GM19025 (cell line): ENCODE results near the gene FKBP4.

Source experiments
- ATAC-seq: cut with Tn5 transposase; IDR thresholded peaks from one replicate; pipeline ENCODE4 v1.9.1; 2021; ENCODE audit warnings: mild to moderate bottlenecking, low read depth, moderate library complexity; ENCODE audit not compliant: unreplicated experiment

The FKBP4 gene

DNA sequence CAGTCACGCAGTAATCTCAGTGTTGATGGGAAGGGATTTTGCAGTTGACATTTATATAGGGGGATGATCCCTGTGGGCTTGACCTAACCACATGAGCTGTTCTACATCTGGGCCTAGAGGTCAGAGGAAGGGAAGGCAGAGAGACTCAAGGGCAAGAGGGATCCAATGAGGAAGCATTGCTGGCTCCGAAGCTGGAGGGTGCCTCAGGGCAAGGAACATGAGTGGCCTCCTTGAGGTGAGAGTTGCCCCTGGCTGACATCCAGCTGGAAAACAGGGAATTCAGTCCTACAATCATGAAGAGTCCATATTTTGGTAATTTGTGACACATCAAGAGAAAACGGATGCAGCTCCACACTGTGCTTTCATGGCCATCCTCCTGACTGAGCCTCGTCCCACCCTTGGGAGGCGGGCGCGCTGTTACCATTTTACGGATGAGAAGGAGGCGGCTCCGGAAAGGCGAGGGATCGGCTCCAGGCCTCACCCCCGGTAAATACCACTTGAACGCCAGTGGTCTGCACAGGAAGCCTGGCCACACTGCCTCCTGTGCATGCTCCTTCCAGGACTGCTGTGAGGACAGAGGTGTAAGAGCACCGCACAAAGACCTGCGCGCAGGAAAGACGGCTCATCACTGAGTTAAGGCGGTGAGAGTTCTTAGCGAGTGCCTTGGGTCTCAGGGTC lies 18.5 kb upstream of the FKBP4 start:
- no peak for ATAC-seq

DNA sequence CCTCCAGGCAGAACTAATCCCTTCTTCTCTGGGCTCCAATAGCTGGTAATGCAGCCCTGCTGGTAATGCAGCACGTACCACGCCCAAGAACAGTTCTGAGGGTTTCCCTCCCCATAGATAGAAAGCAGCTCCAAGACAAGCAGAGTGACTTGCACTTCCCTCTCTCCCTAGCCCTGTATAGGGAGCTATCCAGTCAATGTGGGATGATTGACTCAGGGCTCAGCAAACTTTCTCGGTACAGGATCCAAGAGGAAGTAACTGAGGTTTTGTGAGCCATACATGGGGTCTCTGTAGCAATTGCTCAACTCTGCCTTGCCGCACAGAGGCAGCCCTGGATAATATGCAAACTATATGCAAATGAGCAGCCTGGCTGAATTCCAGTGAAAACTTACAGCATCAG lies 15.5 kb upstream of the FKBP4 start:
- no peak for ATAC-seq

DNA sequence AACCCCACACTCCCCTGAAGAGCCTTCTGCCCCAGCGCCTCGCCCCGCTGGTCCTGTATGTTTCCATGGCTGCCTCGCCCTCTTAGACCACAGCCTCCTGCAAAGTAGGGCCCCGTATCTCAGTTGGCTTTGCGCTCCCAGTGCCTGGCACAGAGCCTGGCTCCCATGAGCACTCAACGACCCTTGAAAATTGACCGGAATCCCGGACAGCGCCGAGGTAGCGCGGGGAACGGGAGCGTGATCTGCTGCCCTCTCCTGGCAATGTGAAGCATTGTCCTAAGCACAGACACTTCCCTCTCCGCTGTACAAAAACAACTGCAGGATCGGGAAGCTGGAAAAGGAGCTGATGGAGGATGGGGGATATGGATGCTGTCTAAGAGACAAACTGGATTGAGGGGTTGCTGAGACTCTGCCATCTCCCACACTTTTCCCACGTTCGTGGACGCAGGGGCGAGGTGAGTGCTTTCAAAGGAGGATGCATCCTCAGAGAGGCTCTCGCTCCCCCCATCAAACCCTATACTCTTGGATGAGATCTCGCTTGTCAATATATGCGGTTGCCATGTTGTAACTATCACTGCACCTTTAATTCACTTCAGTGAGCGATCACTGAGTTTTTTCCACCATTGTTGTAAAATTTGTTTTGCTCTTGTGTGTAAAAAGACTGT lies 10.7 kb upstream of the FKBP4 start:
- ATAC-seq, result no peak

DNA sequence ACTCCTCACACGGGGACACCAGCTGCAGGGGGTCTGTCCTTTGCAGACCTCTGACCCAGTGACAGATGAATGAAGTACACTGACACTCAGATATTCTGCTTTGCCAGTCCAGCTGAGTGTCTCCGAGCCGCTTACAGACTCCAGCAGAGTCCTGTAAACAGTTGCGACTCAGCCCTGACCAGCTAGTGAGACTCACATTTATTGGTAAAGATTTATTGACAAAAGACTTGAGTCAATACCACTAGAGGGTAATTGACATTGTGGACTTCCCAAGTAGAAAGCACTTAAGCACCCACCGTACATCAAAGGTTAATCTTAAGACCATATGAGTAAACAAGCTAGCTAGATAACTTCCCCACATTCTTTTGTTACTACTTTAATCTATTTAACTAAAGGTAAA lies 9.8 kb upstream of the FKBP4 start:
- ATAC-seq, result no peak

DNA sequence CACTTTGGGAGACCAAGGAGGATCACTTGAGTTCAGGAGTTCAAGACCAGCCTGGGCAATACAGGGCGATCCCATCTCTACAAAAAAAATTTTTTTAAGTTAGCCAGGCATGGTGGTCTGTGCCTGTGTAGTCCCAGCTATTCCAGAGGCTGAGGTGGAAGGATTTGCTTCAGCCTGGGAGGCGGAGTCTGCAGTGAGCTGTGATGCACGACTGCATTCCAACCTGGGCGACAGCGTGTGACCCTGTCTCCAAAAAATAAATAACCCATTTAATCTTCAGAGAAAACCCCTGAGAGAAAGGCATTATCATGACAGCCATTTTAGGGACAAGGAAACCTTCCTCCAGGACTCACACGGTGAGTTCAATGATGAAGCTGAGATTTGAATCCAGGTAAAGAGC lies 3.7 kb upstream of the FKBP4 start:
- no peak for ATAC-seq

DNA sequence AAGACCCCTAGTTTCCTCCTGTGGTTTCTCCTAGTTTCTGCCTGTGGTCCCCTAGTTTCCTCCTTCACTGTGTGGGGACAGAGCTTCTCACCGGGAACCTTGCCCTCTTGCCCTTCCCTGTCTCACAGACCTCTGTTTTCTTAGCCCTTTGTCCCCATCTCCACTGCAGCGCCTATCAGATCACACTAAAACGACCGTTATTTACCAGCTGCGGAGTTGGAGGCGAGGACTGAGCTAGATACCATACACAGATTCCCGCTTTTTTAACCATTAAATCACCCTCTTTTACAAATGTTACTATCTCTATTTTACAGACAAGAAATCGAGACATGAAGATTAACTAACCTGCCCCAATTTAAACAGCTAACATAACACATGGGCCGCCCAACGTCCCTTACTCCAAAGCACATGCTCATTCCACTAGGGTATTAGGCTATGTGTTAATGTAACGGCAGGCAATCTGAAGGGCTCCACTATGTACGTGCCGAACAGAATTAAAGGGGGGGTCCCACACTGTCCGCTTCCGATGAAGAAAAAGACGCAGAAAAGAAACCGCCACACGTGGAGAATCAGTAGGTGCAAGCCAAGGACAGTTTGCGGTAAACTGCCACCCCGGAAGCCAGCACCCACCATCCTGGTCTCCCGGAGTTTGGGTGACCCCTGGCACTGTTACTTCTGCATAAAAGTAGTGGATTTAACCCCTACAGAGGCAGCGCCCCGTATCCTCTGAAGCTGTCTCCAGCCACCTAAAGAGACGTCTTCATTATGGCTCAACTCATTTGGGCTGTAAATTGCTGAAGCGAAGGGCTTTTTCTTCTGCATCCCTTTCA lies 1.9 kb upstream of the FKBP4 start:
- no peak for ATAC-seq

DNA sequence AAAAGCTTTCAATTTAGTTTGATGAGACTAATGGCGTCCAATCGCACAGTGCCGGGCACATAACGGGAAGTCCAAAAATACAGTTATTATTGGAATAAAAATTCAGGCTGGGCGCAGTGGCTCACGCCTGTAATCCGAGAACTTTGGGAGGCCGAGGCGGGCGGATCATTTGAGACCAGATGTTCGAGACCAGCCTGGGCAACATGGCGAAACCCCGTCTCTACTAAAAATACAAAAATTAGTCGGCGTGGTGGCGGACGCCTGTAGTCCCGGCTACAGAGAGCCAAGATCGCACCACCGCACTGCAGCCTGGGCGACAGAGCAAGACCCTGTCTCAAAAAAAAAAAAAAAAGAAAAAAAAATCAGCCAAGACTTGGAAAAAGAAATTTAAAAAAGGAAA lies 1.2 kb upstream of the FKBP4 start:
- no peak for ATAC-seq

DNA sequence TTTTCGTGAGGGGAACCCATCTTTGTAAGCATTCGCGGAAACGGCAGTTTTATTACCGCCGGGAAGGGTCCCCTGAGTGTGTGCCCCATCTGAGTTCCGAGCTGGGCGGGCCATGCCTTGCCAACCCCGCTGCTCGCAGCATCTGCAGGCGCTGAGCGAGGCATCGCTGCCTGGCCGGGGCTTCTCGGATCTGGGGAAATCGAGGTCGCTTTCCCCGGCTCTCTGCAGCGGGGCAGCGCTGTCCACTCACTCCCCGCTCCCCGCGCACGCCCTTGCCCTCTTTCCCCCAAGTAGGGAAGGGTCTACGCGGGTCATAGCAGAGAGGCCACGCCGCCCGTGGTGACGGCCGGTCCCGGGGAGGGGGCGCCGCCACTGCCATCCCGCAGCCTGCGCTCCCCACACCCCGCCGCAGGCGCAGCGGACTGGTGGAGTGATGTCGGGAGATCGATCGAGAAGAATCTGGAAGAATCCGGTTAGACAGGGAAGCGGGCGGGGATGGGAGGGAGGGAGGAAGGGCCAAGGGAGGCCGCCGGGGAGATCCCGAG lies 507 bp upstream of the FKBP4 start:
- ATAC-seq, result no peak

DNA sequence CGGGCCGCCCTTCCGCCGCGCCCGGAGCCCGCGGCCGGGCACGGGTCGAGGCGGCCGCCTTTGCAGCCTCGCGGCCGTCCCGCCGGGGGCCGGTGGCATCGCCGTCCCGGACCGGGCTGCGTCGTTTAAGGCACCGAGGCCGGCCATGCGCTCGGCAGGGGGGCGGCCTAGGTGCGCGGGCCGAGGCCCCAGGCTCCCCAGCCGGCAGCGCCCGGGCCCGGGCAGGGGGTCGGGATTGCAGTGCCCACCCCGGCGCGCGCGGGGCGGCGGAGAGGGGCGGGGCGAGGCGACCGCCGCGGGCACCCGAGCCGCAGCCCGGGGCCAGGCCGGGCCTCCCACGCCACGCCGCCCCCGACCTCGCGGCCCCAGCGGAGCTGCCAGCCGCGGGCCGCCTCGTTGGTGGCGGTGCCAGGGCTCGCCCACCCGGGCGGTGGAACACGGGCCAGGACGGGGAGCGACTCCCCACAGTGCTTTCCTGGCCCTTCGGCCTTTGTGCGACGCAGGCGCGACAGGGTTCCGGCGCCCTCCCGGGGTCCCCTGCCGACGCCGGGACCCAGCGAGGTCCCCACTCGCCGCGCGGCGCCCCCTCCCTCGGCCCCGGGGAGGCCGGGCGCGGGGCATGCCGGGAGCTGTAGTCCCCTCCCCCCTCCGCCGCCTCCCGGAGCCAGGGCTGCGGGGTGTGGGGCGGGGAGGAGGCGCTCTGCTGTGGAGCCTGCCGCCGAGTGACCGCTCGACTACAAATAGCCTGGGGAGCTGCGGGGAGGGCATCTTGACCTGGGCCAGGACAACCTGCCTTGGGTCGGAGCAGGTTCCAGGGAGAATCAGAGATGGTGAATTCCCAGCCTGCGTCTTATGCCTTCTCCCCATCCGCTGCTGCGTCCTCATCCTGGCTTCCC lies 769 bp downstream of the FKBP4 start:
- peak; percentile 70 for ATAC-seq

DNA sequence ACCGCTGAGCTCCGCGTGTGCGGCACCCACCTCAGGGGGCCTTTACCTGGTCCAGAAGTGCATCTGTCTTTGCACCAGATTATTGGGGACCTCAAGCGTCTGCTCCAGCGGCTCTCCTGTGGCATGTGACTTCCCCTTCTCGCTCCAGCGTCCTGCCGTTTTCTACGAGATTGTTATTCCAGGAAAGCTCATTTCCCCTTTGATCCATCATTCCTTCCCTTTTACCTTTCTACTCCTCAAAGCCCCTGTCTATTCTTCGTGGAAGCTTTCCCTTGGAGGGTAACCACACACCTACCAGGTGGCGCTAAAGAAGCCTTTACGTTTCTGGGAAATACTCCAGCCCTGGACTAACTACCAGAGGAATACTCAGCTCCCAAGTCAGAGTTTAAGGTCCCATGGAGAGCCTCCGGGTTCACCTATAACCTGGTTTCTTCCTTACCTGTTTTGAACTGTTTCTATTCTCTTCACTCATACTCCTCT lies 1.5 kb downstream of the FKBP4 start:
- ATAC-seq, result no peak

DNA sequence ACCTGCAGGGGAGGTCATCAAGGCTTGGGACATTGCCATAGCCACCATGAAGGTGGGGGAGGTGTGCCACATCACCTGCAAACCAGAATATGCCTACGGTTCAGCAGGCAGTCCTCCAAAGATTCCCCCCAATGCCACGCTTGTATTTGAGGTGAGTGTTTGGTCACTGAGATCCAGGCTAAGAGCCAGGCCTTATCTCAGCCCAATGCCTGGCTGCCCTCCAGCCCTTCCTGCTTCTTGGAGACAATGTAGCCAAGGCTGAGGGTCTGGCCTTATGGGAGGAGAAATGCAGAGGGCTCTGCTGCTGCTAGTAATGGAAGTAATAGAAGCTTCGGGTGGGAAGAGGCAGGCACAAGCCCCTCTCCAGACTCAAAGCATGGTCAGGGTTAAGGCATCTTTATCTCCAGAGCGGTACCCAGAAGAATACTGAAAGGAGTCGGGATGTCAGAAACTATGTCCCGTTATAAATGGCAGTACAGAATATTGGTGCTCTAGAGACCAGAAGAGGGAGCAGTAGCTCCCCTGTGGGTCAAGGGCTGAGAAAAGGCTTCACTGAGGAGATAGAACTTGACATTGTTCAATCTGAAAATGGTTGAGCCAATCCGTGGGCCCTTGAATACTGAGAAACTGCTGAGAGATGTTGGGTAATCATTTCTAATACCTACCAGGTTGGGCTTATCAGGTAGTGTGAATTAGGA lies 3.1 kb downstream of the FKBP4 start:
- ATAC-seq, result no peak

DNA sequence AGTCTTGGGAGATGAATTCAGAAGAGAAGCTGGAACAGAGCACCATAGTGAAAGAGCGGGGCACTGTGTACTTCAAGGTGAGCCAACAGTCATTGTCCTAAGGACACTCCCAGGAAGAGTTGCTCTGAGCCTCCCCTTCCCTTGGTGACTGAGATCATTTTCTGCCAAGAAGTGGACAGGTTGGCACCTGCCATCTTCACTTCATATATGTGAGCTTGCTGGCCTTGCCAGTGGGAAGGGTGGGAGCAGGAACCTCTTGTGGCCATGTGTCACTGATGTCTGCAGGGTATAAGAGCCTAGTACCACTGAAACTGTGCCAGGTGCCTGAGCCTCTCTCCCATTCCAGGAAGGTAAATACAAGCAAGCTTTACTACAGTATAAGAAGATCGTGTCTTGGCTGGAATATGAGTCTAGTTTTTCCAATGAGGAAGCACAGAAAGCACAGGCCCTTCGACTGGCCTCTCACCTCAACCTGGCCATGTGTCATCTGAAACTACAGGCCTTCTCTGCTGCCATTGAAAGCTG lies 5.3 kb downstream of the FKBP4 start:
- ATAC-seq, result no peak

DNA sequence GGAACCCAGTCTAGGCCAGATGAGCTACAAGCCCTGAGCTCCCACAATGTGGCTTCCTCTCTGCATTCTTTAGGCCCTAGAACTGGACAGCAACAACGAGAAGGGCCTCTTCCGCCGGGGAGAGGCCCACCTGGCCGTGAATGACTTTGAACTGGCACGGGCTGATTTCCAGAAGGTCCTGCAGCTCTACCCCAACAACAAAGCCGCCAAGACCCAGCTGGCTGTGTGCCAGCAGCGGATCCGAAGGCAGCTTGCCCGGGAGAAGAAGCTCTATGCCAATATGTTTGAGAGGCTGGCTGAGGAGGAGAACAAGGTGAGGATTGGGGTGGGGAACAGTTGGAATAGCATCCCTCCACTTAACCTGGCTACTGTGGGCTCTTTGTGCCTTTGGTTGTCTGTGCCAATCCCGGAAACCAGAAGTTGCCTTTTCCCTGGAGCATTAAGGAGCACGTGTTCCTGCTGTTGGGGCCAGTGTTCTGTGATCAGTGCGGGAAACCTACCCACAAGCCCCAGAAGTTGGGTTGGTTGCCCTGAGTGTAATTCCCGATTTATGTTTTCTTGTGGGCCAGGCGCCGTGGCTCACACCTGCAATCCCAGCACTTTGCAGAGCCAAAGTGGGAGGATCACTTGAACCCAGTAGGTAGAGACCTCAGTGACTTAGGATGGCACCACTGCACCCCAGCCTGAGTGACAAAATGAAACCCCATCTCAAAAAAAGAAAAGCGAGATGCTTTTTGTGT lies 6.4 kb downstream of the FKBP4 start:
- ATAC-seq, result no peak

DNA sequence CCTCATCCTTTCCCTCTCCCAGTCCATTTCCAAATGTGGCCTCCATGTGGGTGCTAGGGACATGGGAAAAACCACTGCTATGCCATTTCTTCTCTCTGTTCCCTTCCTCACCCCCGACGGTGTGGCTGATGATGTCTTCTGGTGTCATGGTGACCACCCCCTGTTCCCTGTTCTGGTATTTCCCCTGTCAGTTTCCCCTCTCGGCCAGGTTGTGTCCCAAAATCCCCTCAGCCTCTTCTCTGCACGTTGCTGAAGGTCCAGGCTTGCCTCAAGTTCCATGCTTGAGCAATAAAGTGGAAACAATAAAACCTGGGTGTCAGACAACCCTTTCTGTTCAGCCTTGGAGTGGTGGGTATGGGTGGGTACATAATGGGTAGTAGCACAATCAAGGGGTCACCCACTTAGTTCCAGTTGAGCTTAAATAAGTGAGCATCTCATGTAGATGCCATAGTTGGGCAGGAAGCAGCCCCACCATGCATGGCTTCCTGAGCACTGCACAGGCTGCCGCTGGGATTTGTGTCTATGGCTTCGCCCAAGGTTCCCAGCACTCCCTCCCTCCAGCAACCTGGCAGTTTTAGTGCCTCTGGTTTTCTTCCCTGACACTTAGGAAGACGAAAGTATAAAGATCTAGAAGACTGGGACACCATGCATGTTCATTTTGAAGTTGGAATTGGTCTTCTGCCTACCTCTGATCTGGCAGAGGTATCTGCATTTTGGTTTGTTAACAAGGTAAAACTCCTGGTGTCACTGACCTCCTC lies 9.0 kb downstream of the FKBP4 start:
- ATAC-seq, result no peak

DNA sequence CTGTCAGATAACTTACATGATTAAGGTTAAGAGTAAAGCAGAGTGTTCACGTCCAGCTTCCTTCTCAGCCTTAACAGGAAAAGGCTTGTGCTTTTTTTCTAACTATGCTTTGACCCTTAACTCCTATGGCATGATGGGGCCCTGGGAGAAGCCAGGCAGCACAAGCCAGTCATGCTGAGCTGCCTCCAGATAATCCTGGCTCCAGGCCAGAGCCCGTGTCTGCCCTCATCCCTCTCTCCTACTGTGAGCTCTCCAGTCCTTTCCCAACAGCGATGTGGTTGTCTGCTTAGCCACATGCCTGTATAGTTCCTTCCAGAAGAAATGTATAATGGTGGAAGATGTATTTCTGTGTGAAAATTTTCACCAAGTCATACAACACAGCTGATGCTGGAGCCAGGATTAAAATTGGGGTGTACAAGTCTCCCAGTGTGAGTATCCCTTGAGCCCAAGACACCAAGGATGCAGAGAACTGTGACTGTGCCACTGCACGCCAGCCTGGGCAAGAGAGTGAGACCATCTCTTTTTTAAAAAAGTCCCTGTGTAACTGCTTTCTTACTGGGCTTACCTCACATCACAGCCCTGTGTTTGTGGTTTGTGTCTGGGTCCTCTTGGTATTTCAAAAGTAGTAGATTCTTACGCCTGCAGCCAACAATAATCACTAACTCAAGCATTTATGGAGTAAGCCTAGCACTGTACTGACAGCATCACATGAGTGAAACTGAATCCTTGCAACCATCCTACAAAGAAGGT lies 9.8 kb downstream of the FKBP4 start:
- no peak for ATAC-seq

DNA sequence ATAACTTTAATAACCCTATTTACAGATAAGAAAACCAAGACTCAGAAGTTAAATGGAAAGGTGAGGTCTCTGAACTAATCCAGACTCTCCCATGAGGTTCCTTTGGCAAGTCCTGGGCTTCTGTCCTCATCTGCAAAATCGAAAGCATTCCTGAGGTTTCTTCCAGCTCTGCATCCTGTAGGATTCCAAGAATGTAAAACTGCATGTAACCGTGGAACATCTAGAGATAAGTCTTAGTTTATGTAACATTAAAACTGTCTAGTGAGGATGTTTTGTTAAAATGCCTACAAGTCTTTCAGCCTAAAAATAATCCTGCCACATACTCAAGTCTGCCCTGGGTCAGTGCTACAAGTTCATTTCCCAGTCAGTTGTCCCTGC lies 10.4 kb downstream of the FKBP4 start:
- no peak for ATAC-seq

DNA sequence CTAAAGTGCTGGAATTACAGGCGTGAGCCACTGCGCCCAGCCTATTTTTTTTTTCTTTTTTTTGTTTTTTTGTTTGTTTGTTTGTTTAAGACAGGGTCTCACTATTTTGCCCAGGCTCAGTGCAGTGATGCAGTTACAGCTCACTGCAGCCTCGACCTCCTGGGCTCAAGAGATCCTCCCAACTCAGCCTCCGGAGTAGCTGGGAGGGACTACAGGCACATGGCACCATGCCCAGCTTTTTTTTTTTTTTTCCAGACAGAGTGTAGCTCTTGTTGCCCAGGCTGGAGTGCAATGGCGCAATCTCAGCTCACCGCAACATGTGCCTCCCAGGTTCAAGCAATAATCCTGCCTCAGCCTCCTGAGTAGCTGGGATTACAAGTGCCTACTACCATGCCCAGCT lies 11.9 kb downstream of the FKBP4 start:
- no peak for ATAC-seq
